ENCODE results near the gene PTAFR. TPM values are rescaled to one million over a fixed set of nuclear protein-coding genes. Genes with fewer than 3 reads are reported as not detected.
A peak's percentile ranks its signal among the peaks of the same experiment; 100 is the strongest.

The PTAFR gene
- total RNA-seq (2014; rRNA removed; shearing (Covaris generic); ENCODE audit: low replicate concordance), result 37.8 and 74.2 TPM in 2 replicates

DNA sequence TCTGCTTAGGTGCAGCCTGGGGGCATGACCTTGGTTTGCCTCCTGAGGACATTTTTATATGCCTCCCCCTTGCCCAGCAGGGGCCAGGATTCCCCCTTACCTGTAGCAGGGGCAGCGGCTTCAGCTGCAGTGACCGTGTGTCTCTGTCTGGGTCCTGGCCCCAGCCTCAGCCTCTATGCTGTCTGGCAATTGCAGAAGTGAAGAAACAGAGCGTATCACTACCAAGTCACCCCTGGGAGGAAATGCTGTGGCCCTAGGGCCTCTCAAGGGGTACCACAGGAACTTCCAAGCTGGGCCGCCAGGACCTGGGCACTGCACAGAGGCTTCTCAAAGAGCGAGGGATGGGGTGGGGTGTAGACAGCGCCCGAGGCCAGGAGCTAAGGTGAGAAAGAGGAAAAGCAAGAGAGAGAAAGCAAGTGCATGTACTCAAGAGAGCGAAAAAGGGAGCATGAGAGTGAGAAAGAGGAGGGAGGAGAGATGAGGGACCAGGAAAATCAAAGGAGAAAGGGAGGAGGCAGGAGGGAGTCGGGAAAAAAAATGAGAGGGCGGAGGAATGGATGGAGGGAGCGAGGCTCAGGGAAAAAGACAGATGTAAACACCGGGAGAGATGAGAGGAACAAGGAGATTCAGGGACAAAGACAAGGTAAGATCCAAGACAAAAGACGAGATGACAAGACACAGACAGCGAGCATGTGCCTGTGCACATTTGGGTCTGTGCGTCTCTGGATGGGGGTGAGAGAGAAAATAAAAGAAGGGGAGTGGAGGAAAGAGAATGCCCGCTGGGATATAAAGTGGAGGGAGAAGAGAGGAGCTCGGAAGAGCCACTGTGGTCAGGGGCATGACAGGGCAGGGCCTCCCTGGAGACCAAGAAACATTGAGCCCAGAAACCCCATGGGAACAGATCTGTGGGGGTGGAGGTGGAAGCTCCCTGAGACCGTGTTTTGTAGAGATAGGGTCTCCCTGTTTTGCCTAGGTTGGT, at the start of gene PTAFR:
TSS of gene PTAFR (minus strand) at position 199 of the 979 bp plus-strand sequence. CDS start 25,669 bp downstream, outside the sequence.
- no peaks in the 10 kb centered on the region for H3K27me3 ChIP-seq (ENCODE audit: low read length)
- peaks cover 71% of the 10 kb centered on the region for H3K4me1 ChIP-seq (ENCODE audit: low read length)
- H3K27ac ChIP-seq (ENCODE audit: low read length), result peak within 1 kb of the TSS; percentile 96
- H2AFZ ChIP-seq (ENCODE audit: low read length), result no peak within 1 kb of the TSS
- peak within 1 kb of the TSS; percentile 89 for H3K4me2 ChIP-seq (ENCODE audit: low read depth, low read length, poor library complexity, severe bottlenecking)
- peak; percentile 94 for DNase-seq
- peak within 1 kb of the TSS; percentile 93 for H3K4me3 ChIP-seq (ENCODE audit: low read length)
- H4K20me1 ChIP-seq (ENCODE audit: insufficient read depth, low read depth, low read length), result no peaks in the 10 kb centered on the region
- H3K9me3 ChIP-seq (ENCODE audit: low read length), result no peaks in the 10 kb centered on the region
- peaks cover 25% of the 10 kb centered on the region for H3K79me2 ChIP-seq (ENCODE audit: low read length)
- peak within 1 kb of the TSS; percentile 88 for H3K9ac ChIP-seq (ENCODE audit: low read length)
- H3K36me3 ChIP-seq (ENCODE audit: insufficient read depth, low read length), result no peaks in the 10 kb centered on the region
- H3K9me2 ChIP-seq (replicated peaks; ENCODE audit: insufficient read depth, low read length), result no peaks in the 10 kb centered on the region

- DNase-seq, result no peak
- no peak overlapping the region for H2AFZ ChIP-seq (ENCODE audit: low read length)
- no peak overlapping the region for H3K9ac ChIP-seq (ENCODE audit: low read length)
- H3K9me2 ChIP-seq (replicated peaks; ENCODE audit: insufficient read depth, low read length), result no peaks in the 10 kb centered on the region
- H3K27me3 ChIP-seq (ENCODE audit: low read length), result no peaks in the 10 kb centered on the region
- H4K20me1 ChIP-seq (ENCODE audit: insufficient read depth, low read depth, low read length), result no peaks in the 10 kb centered on the region
- no peak overlapping the region for H3K27ac ChIP-seq (ENCODE audit: low read length)
- H3K79me2 ChIP-seq (ENCODE audit: low read length), result peaks cover 30% of the 10 kb centered on the region
- no peaks in the 10 kb centered on the region for H3K9me3 ChIP-seq (ENCODE audit: low read length)
- no peak overlapping the region for H3K4me2 ChIP-seq (ENCODE audit: low read depth, low read length, poor library complexity, severe bottlenecking)
- H3K4me1 ChIP-seq (ENCODE audit: low read length), result peaks cover 11% of the 10 kb centered on the region
- peaks cover 20% of the 10 kb centered on the region; the same call in 1 of the 2 replicates for H3K36me3 ChIP-seq (ENCODE audit: insufficient read depth, low read length)
- H3K4me3 ChIP-seq (ENCODE audit: low read length), result no peak overlapping the region
Observed at GRCh38 chr1:28213315-28213714, 36.8 kb upstream of the PTAFR start.

DNA sequence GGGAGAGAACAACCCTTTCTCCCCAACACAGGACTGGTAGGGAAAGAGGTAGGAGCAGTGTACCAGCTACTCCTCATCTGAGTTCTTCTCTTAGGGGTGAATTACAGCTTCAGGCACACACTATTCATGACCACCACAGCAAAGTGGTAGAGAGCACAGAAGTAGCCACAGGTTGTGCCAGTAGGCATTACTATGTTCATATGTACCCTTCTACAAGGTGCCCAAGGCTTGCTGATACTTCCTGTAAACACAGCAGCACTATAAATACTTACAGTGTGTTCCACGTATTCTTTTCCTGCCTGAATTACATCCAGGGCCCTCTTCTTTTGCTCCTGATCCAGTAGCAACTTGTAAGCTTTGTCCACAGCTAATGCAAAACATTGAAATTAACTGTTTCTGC, 33.2 kb upstream of the PTAFR start:
- Histone ChIP-seq H3K27me3 (ENCODE audit: low read length) (no peaks in the 10 kb centered on the region), H3K36me3 (ENCODE audit: insufficient read depth, low read length) (peaks cover 31% of the 10 kb centered on the region; the same call in 1 of the 2 replicates), H4K20me1 (ENCODE audit: insufficient read depth, low read depth, low read length) (no peaks in the 10 kb centered on the region), H3K4me3 (ENCODE audit: low read length) (no peak overlapping the region), H3K9ac (ENCODE audit: low read length) (no peak overlapping the region), H3K4me2 (ENCODE audit: low read depth, low read length, poor library complexity, severe bottlenecking) (no peak overlapping the region), H3K9me3 (ENCODE audit: low read length) (no peaks in the 10 kb centered on the region), H3K4me1 (ENCODE audit: low read length) (peaks cover 12% of the 10 kb centered on the region), H3K79me2 (ENCODE audit: low read length) (peaks cover 30% of the 10 kb centered on the region), H3K27ac (ENCODE audit: low read length) (peak overlapping the region; percentile 40), H3K9me2 (replicated peaks; ENCODE audit: insufficient read depth, low read length) (no peaks in the 10 kb centered on the region), H2AFZ (ENCODE audit: low read length) (no peak overlapping the region)
- no peak for DNase-seq

DNA sequence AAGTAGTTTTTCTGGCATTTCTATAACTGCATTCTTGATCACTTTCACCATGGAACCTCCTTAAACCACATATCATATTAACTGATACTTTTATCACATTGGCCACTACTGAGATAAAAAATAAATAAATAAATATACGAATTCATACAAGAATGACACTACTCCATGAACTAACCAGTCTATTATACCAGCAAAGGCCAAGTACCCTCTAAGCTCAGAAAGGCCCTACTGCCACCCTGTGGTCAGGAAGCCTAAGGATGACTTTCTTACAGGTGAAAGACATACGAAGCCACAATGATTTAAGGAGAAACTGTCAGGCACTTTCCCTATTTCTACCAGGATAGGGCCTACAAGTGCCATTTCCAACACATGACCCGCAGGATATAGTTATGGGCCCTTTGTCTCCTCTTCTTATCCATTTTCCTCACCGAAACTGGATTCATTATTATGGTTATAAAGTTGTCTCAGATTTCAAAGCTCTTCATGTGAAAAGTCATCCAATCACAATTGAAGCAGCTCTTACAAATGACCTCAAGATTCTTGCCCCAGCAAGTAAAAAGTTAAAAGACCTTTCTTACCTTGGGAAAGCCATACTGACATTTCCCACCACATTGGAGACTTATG, 32.4 kb upstream of the PTAFR start:
- Histone ChIP-seq H3K9me2 (replicated peaks; ENCODE audit: insufficient read depth, low read length) (no peaks in the 10 kb centered on the region), H3K9me3 (ENCODE audit: low read length) (no peaks in the 10 kb centered on the region), H3K36me3 (ENCODE audit: insufficient read depth, low read length) (peaks cover 39% of the 10 kb centered on the region; the same call in 1 of the 2 replicates), H3K79me2 (ENCODE audit: low read length) (peaks cover 30% of the 10 kb centered on the region), H3K4me1 (ENCODE audit: low read length) (peaks cover 12% of the 10 kb centered on the region), H3K4me2 (ENCODE audit: low read depth, low read length, poor library complexity, severe bottlenecking) (no peak overlapping the region), H2AFZ (ENCODE audit: low read length) (no peak overlapping the region), H4K20me1 (ENCODE audit: insufficient read depth, low read depth, low read length) (no peaks in the 10 kb centered on the region), H3K9ac (ENCODE audit: low read length) (no peak overlapping the region), H3K27me3 (ENCODE audit: low read length) (no peaks in the 10 kb centered on the region), H3K4me3 (ENCODE audit: low read length) (no peak overlapping the region), H3K27ac (ENCODE audit: low read length) (peak overlapping the region; percentile 61)
- DNase-seq, result peak; percentile 89

DNA sequence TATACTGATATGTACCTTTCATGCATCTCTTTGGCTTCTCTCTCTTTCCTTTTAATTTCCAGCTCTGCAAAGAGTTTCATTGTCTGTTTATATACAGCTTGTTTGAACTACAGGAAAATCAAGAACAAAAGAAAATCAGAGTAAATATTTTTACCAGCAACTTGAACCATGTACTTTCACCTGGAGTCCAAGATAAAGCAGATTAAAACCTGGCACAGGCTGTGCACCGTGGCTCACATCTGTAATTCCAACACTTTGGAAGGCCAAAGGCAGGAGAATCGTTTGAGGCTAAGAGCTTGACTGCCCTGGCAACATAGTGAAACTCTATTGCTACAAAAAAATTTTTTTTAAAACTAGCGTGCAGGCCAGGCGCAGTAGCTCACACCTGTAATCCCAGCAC, 28.8 kb upstream of the PTAFR start:
- no peaks in the 10 kb centered on the region for H3K9me2 ChIP-seq (replicated peaks; ENCODE audit: insufficient read depth, low read length)
- no peaks in the 10 kb centered on the region for H4K20me1 ChIP-seq (ENCODE audit: insufficient read depth, low read depth, low read length)
- DNase-seq, result no peak
- no peaks in the 10 kb centered on the region for H3K27me3 ChIP-seq (ENCODE audit: low read length)
- no peak overlapping the region for H3K9ac ChIP-seq (ENCODE audit: low read length)
- no peak overlapping the region for H3K4me3 ChIP-seq (ENCODE audit: low read length)
- peaks cover 14% of the 10 kb centered on the region for H3K79me2 ChIP-seq (ENCODE audit: low read length)
- H3K9me3 ChIP-seq (ENCODE audit: low read length), result no peaks in the 10 kb centered on the region
- peaks cover 44% of the 10 kb centered on the region for H3K36me3 ChIP-seq (ENCODE audit: insufficient read depth, low read length)
- no peak overlapping the region for H3K27ac ChIP-seq (ENCODE audit: low read length)
- no peak overlapping the region for H3K4me2 ChIP-seq (ENCODE audit: low read depth, low read length, poor library complexity, severe bottlenecking)
- H3K4me1 ChIP-seq (ENCODE audit: low read length), result peaks cover 12% of the 10 kb centered on the region
- H2AFZ ChIP-seq (ENCODE audit: low read length), result no peak overlapping the region

DNA sequence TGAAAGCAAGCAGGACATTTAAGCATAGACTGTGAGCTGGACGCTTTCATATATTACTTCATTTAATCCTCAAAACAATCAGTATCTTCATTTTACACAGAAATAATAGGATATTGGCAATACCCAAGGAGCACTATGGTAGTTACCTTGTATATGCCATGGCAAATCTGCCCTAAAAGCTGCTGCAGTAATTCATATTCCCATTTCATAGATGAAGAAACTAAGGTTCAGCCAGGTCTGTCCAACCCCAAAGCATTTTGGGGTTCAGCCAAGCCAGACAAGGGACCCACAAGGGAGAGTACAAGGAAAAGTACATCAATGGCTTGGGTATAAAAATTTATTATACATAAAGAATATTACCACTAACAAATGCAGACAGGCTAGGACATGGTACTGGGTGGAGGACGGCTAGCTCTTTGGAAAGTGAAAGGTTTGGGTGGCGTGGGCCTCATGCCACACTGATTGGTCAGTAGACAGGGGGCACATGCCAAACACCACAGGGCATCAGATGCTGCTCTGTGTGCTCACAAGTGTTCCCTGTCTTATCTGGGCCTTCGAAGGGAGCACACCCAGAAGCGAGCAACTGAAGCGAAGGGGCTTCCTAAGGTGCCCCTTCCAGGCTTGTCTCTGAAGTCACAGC, 23.9 kb upstream of the PTAFR start:
- Histone ChIP-seq H3K9me3 (ENCODE audit: low read length) (no peaks in the 10 kb centered on the region), H3K36me3 (ENCODE audit: insufficient read depth, low read length) (peaks cover 54% of the 10 kb centered on the region), H3K9ac (ENCODE audit: low read length) (no peak overlapping the region), H3K4me3 (ENCODE audit: low read length) (no peak overlapping the region), H3K27ac (ENCODE audit: low read length) (no peak overlapping the region), H3K9me2 (replicated peaks; ENCODE audit: insufficient read depth, low read length) (no peaks in the 10 kb centered on the region), H3K4me1 (ENCODE audit: low read length) (peaks cover 8% of the 10 kb centered on the region), H4K20me1 (ENCODE audit: insufficient read depth, low read depth, low read length) (no peaks in the 10 kb centered on the region), H3K79me2 (ENCODE audit: low read length) (no peaks in the 10 kb centered on the region), H3K4me2 (ENCODE audit: low read depth, low read length, poor library complexity, severe bottlenecking) (no peak overlapping the region), H3K27me3 (ENCODE audit: low read length) (no peaks in the 10 kb centered on the region), H2AFZ (ENCODE audit: low read length) (no peak overlapping the region)
- DNase-seq, result no peak

GRCh38 chr1:28199328-28200233, 23.1 kb upstream of the PTAFR start:
- DNase-seq, result no peak
- Histone ChIP-seq H3K79me2 (ENCODE audit: low read length) (no peaks in the 10 kb centered on the region), H3K4me3 (ENCODE audit: low read length) (no peak overlapping the region), H3K36me3 (ENCODE audit: insufficient read depth, low read length) (peaks cover 48% of the 10 kb centered on the region), H3K27me3 (ENCODE audit: low read length) (no peaks in the 10 kb centered on the region), H3K4me2 (ENCODE audit: low read depth, low read length, poor library complexity, severe bottlenecking) (no peak overlapping the region), H3K9me3 (ENCODE audit: low read length) (no peaks in the 10 kb centered on the region), H3K9me2 (replicated peaks; ENCODE audit: insufficient read depth, low read length) (no peaks in the 10 kb centered on the region), H2AFZ (ENCODE audit: low read length) (no peak overlapping the region), H3K4me1 (ENCODE audit: low read length) (peaks cover 8% of the 10 kb centered on the region), H4K20me1 (ENCODE audit: insufficient read depth, low read depth, low read length) (no peaks in the 10 kb centered on the region), H3K9ac (ENCODE audit: low read length) (no peak overlapping the region), H3K27ac (ENCODE audit: low read length) (no peak overlapping the region)
